GM18507 (cell line): ENCODE measurements around the gene ADAMTS16.

Source experiments
- DNase-seq: peaks from one replicate; pipeline ENCODE4 v3.0.0; 2011; ENCODE audit warnings: low read depth; ENCODE audit not compliant: insufficient read length; ENCODE audit errors: extremely low spot score
- FAIRE-seq: peaks from 2 replicates; lab custom pipeline; 2011; peaks lifted over from hg19 to GRCh38; lab: Jason Lieb, UNC

The ADAMTS16 gene

GRCh38 chr5:5181650-5182324 is 41.7 kb downstream of the ADAMTS16 start:
- no peak for FAIRE-seq
- DNase-seq: no peak

GRCh38 chr5:5182508-5183188 is 42.5 kb downstream of the ADAMTS16 start:
- DNase-seq: no peak
- FAIRE-seq: no peak

- FAIRE-seq: no peak
- DNase-seq: no peak
Measured at GRCh38 chr5:5183189-5183699, 43.1 kb downstream of the ADAMTS16 start.

- FAIRE-seq: no peak
- DNase-seq: no peak
Measured at GRCh38 chr5:5183933-5184332, 43.8 kb downstream of the ADAMTS16 start.

GRCh38 chr5:5188376-5189050 is 48.4 kb downstream of the ADAMTS16 start:
- DNase-seq (no peak), FAIRE-seq (no peak)

GRCh38 chr5:5189051-5189430 is 48.9 kb downstream of the ADAMTS16 start:
- no peak for FAIRE-seq
- DNase-seq: no peak

GRCh38 chr5:5191906-5192305 is 51.8 kb downstream of the ADAMTS16 start:
- DNase-seq (no peak), FAIRE-seq (no peak)

- FAIRE-seq: no peak
- no peak for DNase-seq
Measured at GRCh38 chr5:5192681-5193080, 52.6 kb downstream of the ADAMTS16 start.

- FAIRE-seq (no peak), DNase-seq (no peak)
Measured at GRCh38 chr5:5195128-5195918, 55.2 kb downstream of the ADAMTS16 start.

- no peak for FAIRE-seq
- DNase-seq: no peak
Measured at GRCh38 chr5:5198135-5198534, 58.0 kb downstream of the ADAMTS16 start.

- FAIRE-seq: no peak
- no peak for DNase-seq
Measured at GRCh38 chr5:5198815-5199214, 58.7 kb downstream of the ADAMTS16 start.

- DNase-seq (no peak), FAIRE-seq (no peak)
Measured at GRCh38 chr5:5199495-5199894, 59.4 kb downstream of the ADAMTS16 start.

GRCh38 chr5:5200133-5200532 is 60.0 kb downstream of the ADAMTS16 start:
- no peak for DNase-seq
- no peak for FAIRE-seq

- DNase-seq (no peak), FAIRE-seq (no peak)
Measured at GRCh38 chr5:5202321-5202720, 62.2 kb downstream of the ADAMTS16 start.

- no peak for DNase-seq
- FAIRE-seq: no peak
Measured at GRCh38 chr5:5203451-5203850, 63.3 kb downstream of the ADAMTS16 start.

- DNase-seq (no peak), FAIRE-seq (no peak)
Measured at GRCh38 chr5:5207828-5208227, 67.7 kb downstream of the ADAMTS16 start.

- DNase-seq (no peak), FAIRE-seq (no peak)
Measured at GRCh38 chr5:5209089-5209488, 69.0 kb downstream of the ADAMTS16 start.

GRCh38 chr5:5209510-5210286 is 69.6 kb downstream of the ADAMTS16 start:
- DNase-seq: no peak
- no peak for FAIRE-seq

- DNase-seq: no peak
- no peak for FAIRE-seq
Measured at GRCh38 chr5:5217371-5217770, 77.2 kb downstream of the ADAMTS16 start.
